ENCODE measurements around the gene ANTXR2.

The ANTXR2 gene

DNA sequence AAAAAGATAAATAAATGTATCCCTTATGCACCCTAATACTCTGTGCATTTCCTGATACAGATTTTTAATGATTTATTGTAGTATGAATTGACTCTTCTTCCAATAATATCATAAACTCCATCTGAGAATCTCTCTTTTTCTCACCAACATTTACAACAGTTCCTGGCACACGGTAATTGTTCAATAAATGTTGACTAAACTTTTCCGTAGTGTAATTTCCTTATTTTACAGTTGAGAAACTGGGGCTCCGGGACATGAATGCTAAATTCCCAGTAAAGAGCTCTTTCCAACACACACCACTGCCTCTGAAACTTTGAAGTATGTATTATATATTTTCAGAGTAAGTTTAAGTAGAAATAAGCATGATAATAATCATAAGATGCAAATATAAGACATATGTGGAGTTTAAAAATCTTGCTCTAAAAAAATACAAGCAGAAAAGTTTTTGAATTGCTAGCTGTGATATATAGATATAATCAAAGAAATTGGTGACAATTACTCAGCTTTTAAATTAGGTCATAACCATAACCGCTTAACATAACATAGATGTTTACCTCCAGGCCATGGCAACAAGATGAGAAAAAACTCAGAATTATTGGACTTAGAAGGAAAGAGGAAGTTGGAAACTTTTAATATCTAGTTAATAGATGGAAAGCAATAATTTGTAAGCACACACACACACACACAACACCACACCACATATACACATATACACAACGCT lies 28.2 kb upstream of the ANTXR2 start:
- DNase-seq (ENCODE audit: low read depth in 1 of 2, low spot score in 1 of 2) = no peak
- in situ Hi-C loops (cut with HindIII; ENCODE audit: low pct_unique_long_range_greater_than_20kb, low sequenced_read_pairs) = no loop called here
- no peak for TF ChIP-seq JUND (IDR thresholded peaks at IDR 0.05; ENCODE audit: low read depth)

DNA sequence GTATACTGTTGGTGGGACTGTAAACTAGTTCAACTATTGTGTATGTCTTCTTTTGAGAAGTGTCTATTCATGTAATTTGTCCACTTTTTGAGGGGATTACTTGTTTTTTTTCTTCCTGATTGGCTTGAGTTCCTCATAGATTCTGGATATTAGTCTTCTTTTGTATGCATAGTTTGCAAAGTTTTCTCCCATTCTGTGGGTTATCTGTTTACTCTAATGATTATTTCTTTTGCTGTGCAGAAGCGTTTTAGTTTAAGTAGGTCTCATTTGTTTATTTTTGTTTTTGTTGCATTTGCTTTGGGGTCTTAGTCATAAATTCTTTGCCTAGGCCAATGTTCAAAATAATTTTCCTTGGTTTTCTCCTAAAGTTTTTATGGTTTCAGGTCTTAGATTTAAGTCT lies 26.6 kb upstream of the ANTXR2 start:
- in situ Hi-C loops (cut with HindIII; ENCODE audit: low pct_unique_long_range_greater_than_20kb, low sequenced_read_pairs) = no loop called here
- DNase-seq (ENCODE audit: low read depth in 1 of 2, low spot score in 1 of 2) = no peak
- TF ChIP-seq JUND (IDR thresholded peaks at IDR 0.05; ENCODE audit: low read depth) = no peak

GRCh38 chr4:80098635-80099034 lies 25.6 kb upstream of the ANTXR2 start:
- no peak for TF ChIP-seq JUND (IDR thresholded peaks at IDR 0.05; ENCODE audit: low read depth)
- no peak for DNase-seq (ENCODE audit: low read depth in 1 of 2, low spot score in 1 of 2)
- in situ Hi-C loops (cut with HindIII; ENCODE audit: low pct_unique_long_range_greater_than_20kb, low sequenced_read_pairs) = no loop called here

- no peak for TF ChIP-seq JUND (IDR thresholded peaks at IDR 0.05; ENCODE audit: low read depth)
- in situ Hi-C loops (cut with HindIII; ENCODE audit: low pct_unique_long_range_greater_than_20kb, low sequenced_read_pairs) = no loop called here
- no peak for DNase-seq (ENCODE audit: low read depth in 1 of 2, low spot score in 1 of 2)
Observed at GRCh38 chr4:80097400-80098177, 24.6 kb upstream of the ANTXR2 start.

DNA sequence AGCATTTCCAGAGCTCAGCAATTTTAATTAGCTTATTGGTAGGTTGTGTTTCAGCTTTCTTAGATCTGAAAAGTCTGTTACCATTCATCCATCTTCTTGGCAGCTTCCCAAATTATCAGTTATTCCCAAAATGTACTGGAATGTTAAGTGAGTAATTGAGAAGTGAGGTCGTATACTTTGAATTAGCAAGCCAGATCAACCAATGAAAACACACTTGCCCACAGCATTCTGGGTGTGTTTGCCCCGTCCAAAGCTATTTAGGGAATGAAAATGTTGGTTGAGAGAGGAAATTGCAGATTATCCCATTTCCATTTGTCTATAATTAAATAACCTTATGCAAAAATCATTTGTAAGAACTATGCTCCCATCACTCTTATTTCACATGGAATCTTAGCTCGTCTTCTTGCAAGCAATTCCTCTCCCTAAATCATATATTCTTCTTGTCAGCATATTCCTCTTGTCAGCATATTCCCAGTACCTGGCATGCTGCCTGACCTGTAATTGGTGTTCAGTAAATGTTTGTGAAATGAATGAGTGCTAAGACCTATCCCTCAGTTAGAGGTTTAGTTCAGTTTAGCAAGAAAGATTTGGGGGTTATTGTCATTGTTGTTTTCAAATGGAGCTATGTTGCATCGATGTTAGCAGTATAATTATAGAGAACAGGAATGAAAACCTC lies 23.3 kb upstream of the ANTXR2 start:
- TF ChIP-seq JUND (IDR thresholded peaks at IDR 0.05; ENCODE audit: low read depth) = no peak
- DNase-seq (ENCODE audit: low read depth in 1 of 2, low spot score in 1 of 2) = no peak

DNA sequence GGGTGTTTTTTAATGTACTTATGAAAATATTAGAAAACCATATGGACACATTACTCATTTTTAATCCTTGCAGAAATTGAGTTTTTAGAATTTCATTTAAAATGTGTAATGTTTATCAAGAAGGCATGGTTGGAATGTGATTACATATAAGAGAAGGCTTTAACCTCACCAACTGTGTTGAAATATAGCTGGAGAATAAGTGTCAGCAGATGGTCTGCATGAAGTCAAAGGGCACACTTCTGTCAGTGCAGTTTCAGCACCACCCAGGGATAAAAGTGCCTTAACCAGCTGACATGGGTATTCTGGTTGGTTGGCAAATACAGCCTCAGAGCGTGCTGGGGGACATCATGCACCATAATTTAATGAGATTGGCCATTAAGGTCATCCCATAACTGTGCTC lies 21.2 kb upstream of the ANTXR2 start:
- in situ Hi-C loops (cut with HindIII; ENCODE audit: low pct_unique_long_range_greater_than_20kb, low sequenced_read_pairs) = no loop called here
- TF ChIP-seq JUND (IDR thresholded peaks at IDR 0.05; ENCODE audit: low read depth) = no peak
- no peak for DNase-seq (ENCODE audit: low read depth in 1 of 2, low spot score in 1 of 2)

More for the DNA sequence above, 23.3 kb upstream of the ANTXR2 start:
- in situ Hi-C loops (cut with HindIII; ENCODE audit: low pct_unique_long_range_greater_than_20kb, low sequenced_read_pairs) = no loop called here

DNA sequence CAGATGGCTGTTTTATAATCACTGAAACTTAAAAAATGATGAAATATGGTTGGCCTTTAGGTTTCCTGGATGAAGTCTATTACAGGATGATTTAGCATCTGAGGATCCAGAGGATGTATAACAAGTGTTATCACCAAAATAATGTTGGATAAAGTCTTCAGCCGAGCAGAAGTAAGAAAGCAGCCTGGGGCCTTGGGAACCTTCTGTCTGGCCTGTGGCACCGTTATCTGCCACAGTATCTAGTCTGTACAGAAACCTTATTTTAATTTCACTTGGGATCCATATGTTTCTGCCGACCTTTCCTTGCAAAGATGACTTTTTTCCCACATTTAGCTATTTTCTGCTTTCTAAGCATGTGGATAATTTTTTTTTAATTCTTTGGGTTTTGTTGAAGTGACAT lies 20.5 kb upstream of the ANTXR2 start:
- TF ChIP-seq JUND (IDR thresholded peaks at IDR 0.05; ENCODE audit: low read depth) = no peak
- DNase-seq (ENCODE audit: low read depth in 1 of 2, low spot score in 1 of 2) = no peak
- in situ Hi-C loops (cut with HindIII; ENCODE audit: low pct_unique_long_range_greater_than_20kb, low sequenced_read_pairs) = no loop called here

GRCh38 chr4:80092847-80093246 lies 19.8 kb upstream of the ANTXR2 start:
- no peak for DNase-seq (ENCODE audit: low read depth in 1 of 2, low spot score in 1 of 2)
- no peak for TF ChIP-seq JUND (IDR thresholded peaks at IDR 0.05; ENCODE audit: low read depth)
- in situ Hi-C loops (cut with HindIII; ENCODE audit: low pct_unique_long_range_greater_than_20kb, low sequenced_read_pairs) = no loop called here

- no peak for DNase-seq (ENCODE audit: low read depth in 1 of 2, low spot score in 1 of 2)
- no peak for TF ChIP-seq JUND (IDR thresholded peaks at IDR 0.05; ENCODE audit: low read depth)
- in situ Hi-C loops (cut with HindIII; ENCODE audit: low pct_unique_long_range_greater_than_20kb, low sequenced_read_pairs) = no loop called here
Observed at GRCh38 chr4:80092088-80092487, 19.1 kb upstream of the ANTXR2 start.

GRCh38 chr4:80091688-80092087 lies 18.7 kb upstream of the ANTXR2 start:
- in situ Hi-C loops (cut with HindIII; ENCODE audit: low pct_unique_long_range_greater_than_20kb, low sequenced_read_pairs) = no loop called here
- TF ChIP-seq JUND (IDR thresholded peaks at IDR 0.05; ENCODE audit: low read depth) = no peak
- DNase-seq (ENCODE audit: low read depth in 1 of 2, low spot score in 1 of 2) = no peak

DNA sequence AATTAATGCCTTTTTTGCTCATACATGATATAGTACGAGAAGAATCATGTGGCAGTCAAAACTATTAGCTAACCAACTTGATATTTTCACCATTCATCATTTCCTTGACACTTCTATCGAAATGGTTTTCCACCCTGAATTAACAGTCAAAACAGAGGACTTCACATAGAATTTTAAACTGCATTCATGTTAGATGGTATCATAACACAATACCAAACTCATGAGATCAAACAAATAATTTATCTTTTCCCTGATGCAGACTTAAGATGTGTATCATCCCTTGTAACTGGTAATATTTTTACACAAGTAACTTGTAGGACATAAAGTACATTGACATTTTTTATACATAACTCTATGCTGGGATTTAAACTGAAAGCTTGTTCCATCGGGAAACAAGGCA lies 18.2 kb upstream of the ANTXR2 start:
- TF ChIP-seq JUND (IDR thresholded peaks at IDR 0.05; ENCODE audit: low read depth) = no peak
- in situ Hi-C loops (cut with HindIII; ENCODE audit: low pct_unique_long_range_greater_than_20kb, low sequenced_read_pairs) = no loop called here
- no peak for DNase-seq (ENCODE audit: low read depth in 1 of 2, low spot score in 1 of 2)

- in situ Hi-C loops (cut with HindIII; ENCODE audit: low pct_unique_long_range_greater_than_20kb, low sequenced_read_pairs) = no loop called here
- no peak for DNase-seq (ENCODE audit: low read depth in 1 of 2, low spot score in 1 of 2)
- TF ChIP-seq JUND (IDR thresholded peaks at IDR 0.05; ENCODE audit: low read depth) = no peak
Observed at GRCh38 chr4:80090090-80090489, 17.1 kb upstream of the ANTXR2 start.

- in situ Hi-C loops (cut with HindIII; ENCODE audit: low pct_unique_long_range_greater_than_20kb, low sequenced_read_pairs) = no loop called here
- DNase-seq (ENCODE audit: low read depth in 1 of 2, low spot score in 1 of 2) = no peak
- TF ChIP-seq JUND (IDR thresholded peaks at IDR 0.05; ENCODE audit: low read depth) = no peak
Observed at GRCh38 chr4:80088471-80088870, 15.4 kb upstream of the ANTXR2 start.
